GM21619 (cell line): ENCODE measurements around the gene TMEM123.
A peak's percentile ranks its signal among the peaks of the same experiment; 100 is the strongest.
"Not testable (repeated sequence)": the region's sequence is repeated elsewhere in the genome, so short reads cannot be mapped to it uniquely, and the experiment has no call there.

Experiments
- ATAC-seq: cut with Tn5 transposase; IDR thresholded peaks from one replicate; pipeline ENCODE4 v1.9.1; 2021; ENCODE audit not compliant: unreplicated experiment

Gene TMEM123

DNA sequence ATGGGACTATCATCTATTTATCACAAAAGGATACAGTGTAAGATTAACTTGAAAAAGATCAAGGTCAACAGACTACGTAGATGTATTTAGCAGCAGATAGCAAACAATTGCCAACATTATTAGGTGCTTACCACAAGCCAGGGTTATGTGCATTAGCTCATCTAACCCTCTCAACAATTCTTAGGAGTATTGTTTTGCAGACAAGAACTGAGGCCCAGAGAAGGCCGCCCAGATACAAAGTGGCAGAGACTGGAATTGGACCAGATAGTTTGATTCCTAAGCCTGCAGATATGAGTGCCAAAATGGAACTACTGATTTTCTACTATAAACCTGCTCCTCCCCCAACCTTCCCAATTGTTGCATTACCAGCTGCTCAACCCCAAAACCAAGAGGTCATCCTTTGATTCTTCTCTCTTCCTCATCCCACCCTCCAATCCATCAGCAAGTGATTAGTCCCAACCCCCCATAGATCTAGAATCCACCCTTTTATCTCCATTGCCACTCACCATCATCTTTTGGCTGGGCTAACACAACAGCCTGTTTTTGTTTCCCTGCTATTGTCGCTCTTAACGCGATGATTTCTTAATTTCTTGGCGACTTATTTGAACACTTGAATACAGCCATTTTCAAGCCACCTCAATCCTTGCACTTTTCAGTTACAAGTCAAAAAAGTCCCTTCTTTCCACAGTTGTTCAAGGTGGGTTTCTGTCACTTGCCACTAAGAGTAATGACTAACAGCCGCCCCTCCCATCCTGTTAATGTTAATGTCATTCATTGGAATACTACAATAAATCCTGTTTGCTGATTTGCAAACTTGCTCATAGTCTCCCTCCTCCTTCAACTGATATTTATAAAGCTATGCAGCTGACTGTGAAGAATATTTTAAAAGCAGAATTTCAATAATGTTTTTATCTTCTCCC, 2.7 kb downstream of the TMEM123 start:
- no peak for ATAC-seq

DNA sequence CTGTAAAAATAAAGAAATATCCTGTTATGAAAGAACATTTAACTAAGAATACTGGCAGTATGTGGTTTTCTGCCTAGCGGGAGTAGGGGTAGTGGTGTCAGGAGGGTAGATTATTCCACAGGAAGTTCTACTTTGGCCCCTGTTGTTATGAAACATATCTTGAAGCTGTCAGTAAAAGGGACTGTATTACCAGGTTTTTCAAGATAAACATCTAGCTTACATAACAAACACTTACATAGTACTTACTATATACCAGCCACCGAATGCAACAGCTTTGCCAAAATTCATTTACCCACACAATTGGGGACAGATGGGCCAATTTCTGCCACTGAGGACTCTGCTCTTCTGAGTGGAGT, 3.7 kb downstream of the TMEM123 start:
- no peak for ATAC-seq

DNA sequence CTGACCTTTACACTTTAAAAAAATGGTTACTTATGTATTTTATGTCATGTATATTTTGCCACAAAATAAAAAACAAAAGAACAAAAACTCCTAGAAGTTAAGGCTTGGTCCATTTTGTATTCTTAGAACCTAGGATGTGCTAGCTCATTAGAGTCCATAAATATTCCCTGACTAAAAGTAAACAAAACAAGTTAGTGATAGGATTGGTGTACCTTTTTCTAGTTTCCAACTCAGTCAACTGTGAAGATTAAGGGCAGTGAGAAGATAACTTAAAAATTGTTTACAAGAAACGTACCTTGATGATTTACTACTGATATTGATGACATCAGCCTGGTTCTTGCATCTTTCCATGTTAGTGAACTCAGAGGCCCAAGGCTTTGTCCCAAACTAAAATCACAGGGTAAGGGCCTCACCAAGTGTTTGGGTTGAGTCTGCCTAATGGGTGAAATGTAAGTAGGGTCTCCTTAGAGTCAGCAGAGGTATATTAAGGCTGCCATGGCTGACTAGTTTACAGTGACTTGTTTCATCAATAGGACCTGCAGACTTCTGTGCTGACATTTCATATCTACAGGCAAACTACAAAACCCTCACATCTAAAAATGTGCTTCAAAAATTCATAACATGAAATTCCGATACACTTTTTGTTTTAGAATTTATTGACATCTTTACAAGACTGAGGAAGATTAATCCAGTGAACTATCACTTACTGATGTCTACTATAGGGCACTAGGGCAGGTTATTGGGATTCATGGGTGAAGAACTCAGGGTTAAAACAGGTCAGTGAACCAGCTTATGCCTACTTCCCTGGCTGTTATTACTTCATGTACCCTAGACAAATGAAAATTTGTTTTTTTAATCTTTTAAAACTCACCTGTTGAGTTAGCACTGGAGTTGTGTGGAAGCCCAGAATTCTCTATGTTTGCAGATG, 4.4 kb downstream of the TMEM123 start:
- no peak for ATAC-seq

DNA sequence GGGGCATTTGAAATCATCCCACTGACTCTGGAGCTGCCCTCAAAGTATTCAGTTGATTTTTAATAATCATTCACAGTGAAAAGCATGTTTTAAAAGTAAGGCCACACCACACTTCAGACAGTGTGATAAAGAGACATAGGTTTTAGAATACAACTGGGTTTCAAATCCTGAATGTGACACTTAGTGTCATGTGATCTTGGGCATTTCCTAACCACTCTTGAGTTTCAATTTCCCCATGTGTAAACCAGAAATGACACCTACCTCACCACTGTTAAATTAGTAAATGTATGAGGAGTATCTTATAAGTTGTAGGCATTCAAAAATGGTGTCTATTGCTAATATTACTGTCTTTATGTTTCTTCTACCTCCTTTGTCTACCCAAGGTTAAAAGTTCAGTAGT, 5.4 kb downstream of the TMEM123 start:
- ATAC-seq, result no peak

DNA sequence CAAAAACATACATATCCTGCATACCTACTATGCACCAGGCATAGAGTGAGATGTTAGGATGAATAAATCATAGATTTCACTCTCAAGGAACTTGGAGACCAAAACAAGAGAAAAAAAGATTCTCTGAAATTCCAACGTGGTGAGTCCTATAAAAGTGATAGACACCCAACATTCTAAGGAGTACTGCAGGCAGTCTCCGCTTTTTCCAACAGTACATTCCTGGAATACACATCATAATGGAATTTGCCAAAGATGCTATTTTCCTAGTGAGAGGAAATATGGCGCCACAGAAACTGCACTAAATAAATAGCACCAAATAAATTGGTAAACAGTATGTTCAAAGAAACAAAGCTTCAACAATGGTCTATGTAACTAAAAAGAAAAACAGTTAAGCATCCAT, 6.0 kb downstream of the TMEM123 start:
- no peak for ATAC-seq

DNA sequence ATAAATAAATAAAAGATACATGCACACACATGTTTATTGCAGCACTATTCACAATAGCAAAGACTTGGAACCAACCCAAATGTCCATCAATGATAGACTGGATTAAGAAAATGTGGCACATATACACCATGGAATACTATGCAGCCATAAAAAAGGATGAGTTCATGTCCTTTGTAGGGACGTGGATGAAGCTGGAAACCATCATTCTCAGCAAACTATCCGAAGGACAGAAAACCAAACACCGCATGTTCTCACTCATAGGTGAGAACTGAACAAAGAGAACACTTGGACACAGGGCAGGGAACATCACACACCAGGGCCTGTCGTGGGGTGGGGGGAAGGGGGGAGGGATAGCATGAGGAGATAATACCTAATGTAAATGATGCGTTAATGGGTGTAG, 7.9 kb downstream of the TMEM123 start:
- ATAC-seq, result not testable (repeated sequence)

DNA sequence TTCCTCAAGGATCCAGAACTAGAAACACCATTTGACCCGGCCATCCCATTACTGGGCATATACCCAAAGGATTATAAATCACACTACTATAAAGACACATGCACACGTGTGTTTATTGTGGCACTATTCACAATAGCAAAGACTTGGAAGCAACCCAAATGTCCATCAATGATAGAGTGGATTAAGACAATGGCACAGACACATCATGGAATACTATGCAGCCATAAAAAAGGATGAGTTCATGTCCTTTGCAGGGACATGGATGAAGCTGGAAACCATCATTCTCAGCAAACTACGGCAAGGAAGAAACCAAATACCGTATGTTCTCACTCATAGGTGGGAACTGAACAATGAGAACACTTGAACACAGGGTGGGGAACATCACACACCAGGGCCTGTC, 8.4 kb downstream of the TMEM123 start:
- not testable (repeated sequence) for ATAC-seq

DNA sequence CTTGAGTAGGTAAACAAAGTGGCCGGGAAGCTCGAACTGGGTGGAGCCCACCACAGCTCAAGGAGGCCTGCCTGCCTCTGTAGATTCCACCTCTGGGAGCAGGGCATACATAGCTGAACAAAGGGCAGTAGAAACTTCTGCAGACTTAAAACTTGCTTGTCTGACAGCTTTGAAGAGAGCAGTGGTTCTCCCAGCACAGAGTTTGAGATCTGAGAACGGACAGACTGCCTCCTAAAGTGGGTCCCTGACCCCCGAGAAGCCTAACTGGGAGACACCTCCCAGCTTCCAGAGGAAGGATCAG, 13.6 kb downstream of the TMEM123 start:
- ATAC-seq, result not testable (repeated sequence)

DNA sequence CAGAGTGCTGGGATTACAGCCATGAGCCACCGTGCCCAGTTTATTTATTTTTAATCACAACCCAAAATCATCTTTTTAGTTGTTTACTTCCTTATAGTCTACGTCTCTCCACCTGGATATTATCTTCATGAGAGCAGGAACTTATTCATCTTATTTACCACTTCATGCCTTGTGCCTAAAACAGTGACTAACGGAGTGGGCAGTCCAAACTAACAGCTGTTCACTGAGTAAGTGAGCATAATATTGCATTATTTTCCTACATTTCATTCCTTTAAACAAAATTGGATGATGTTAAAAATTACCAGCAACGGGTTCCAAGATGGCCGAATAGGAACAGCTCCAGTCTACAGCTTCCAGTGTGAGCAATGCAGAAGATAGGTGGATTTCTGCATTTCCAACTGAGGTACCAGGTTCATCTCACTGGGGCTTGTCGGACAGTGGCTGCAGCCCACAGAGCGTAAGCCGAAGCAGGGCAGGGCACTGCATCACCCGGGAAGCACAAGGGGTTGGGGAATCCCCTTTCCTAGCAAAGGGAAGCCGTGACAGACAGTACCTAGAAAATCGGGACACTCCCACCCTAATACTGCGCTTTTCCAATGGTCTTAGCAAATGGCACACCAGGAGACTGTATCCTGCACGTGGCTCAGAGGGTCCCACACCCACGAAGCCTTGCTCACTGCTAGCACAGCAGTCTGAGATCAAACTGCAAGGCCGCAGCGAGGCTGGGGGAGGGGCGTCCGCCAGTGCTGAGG, 14.1 kb downstream of the TMEM123 start:
- ATAC-seq, result no peak

DNA sequence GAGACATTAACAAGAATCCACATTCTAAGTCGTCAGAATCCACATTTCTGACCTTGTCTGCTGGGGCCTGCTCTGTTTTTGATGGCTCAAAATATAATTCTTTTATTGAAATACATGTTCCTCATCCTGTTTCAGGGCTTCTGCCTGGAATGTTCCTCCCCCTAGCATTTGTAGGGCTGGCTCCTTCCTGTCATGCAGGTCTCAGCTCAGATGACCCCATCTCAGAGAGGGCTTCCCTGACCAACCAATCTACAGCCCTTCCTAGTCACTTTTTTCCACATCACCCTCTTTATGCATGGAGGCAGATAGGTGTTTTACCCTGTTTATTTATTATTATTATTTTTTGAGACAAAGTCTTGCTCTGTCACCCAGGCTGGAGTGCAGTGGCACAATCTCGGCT, 14.8 kb downstream of the TMEM123 start:
- ATAC-seq, result no peak

DNA sequence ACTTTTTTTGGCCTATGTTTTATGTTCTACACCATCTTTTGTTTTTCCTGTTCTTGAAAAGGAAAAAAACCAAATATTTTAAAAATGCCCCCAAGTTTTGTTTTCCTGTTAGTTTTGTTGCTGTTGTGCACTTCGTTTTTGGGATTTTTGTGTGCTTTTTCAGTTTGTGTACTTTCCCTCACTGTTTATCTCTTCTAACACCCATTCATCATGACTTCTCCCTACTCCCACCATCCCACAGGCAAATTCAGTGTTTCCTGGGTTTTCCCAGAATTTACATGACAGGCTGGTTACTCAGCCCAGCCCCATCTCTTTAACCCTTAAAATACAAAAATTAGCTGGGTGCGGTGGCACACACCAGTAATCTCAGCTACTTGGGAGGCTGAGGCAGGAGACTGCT, 15.6 kb downstream of the TMEM123 start:
- no peak for ATAC-seq

DNA sequence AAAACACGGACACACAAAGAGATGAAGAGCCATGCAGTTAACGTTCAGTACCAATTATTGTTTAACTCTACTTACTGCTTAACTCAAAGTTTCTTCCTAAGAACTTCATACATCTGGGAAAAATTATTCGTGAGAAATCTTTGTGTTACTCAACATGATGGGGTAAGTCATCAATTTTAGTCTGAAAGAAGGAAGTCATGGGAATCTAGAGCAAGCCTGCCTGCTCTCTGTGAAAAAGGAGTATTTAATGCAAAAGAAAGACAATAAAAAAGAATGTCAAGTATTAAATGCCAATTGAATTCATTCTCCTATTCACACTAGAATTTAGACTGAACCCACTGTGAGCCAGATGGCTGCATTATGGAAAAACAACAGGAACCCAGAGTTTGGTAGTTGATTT, 16.0 kb downstream of the TMEM123 start:
- ATAC-seq, result no peak

DNA sequence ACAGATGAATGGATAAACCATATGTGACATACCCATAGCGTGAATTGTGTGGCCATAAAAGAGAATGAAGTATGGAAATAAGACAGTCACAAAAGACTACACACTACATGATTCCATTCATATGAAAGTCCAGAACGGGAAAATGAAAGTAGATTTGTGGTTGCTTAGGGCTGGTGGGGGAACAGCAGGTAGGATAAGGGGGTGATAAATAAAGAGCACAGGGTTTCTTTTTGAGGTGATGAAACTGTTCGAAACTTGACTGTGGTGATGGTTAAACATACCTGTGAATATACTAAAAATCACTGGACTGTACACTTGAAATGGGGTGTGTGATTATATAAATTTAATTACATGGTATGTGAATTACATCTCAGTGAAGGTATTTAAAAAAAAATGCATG, 16.9 kb downstream of the TMEM123 start:
- no peak for ATAC-seq

DNA sequence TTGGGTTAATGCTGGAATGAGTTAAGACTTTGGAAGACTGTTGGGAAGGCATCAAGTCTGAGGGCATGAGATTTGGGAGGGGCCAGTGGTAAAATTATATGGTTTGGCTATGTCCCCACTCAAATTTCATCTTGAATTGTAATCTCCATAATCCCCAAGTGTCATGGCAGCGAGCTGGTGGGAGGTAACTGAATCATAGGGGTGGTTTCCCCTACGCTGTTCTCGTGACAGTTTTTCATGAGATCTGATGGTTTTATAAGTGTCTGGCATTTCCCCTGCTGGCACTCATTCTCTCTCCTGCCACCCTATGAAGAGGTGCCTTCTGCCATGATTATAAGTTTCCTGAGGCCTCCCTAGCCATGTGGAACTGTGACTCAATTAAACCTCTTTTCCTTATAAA, 19.0 kb downstream of the TMEM123 start:
- ATAC-seq, result not testable (repeated sequence)

DNA sequence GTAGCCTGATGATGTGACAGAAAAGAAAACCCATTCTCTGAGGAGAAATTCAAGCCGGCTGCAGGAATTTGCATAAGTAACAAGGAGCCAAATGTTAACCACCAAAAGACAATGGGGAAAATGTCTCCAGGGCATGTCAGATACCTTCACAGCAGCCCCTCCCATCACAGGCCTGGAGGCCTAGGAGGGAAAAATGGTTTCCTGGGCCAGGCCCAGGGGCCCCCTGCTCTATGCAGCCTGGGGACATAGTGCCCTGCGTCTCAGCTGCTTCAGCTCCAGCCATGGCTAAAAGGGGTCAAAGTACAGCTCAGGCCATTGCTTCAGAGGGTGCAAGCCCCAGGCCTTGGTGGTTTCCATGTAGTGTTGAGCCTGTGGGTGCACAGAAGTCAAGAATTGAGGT, 20.0 kb downstream of the TMEM123 start:
- ATAC-seq, result not testable (repeated sequence)

DNA sequence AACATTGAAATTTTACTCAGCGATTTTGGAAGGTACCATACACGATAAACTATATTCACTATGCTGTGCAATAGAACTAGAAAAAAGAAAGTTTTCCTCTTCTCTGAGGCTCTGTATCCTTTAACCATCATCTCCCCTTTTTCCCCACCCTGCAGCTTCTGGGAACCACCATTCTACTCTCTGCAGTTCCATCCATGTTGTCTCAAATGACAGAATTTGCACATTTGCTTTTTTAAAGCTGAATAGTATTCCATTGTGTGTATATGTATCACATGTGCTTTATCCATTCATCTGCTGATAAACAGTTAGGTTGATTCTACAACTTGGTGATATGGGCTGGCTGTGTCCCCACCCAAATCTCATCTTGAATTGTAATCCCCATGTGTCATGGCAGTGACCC, 21.2 kb downstream of the TMEM123 start:
- ATAC-seq, result no peak

DNA sequence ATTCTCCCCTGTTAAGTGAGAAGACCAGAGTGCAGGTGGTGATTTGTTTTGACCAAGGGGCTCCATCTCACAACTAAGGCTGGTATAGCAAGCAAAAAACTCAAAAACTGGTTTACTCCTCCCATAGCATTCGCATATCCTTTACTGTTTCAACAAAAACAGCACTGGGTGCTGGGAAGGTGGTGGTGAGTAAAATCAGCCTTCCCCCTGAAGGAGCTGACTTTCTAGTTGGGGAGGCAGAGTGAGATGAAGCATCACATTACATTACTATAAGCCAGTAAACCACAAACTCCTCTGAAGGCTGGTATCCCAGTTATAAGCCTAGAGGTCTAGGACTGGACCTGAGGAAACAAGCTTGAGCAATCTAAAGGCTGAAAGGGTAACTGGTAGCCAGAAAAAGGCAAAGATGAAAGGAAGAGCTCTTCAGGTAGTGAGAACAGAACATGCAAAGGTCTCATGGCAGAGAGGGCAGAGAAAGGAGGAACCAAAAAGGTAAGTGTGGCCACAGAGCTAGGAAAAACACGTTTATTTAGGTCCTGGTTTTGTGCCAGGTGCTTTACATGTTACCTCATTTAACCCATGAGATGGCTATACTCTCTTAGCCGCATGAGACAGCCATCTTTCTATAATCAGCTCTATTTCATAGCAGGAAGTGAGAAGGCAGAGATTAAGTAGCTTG, 22.3 kb downstream of the TMEM123 start:
- ATAC-seq, result peak; percentile 86

DNA sequence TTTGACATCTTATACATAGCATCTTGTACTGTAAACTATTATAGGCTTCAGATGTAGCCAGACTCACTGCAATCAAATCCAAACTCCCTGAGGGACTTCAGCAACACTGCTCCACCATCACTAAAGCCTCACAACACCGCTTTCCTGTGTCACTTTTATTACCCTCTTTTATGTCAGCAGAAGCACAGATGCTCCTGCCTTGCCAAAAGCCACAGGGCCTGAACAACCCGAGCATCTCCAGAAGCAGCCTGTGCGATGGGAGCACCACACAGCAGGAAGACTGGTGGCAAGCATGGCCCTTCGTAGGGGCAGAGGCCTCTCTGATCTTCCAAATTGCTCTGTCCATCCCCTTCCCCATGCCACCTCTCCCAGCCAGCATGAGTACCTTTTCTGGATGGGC, 22.9 kb downstream of the TMEM123 start:
- peak; percentile 1 for ATAC-seq

DNA sequence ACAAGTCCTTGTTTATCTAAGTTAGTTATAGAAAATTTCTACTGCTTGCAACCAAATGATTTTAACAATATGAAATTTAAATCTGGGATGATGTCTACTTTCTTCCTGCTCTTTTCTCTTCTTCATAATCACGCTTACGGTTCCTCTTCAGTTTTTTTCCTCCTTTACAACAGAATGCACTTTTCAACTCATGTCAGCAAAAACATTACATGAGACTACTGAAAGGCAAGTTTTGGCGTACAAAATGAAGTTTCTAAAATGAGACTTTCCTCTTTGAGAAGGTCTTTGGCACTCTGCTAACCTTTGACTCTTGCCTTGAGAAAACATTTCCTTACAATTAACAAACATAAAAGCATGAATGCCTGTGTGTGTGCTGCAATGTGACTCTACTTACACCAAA, 23.3 kb downstream of the TMEM123 start:
- ATAC-seq, result no peak

DNA sequence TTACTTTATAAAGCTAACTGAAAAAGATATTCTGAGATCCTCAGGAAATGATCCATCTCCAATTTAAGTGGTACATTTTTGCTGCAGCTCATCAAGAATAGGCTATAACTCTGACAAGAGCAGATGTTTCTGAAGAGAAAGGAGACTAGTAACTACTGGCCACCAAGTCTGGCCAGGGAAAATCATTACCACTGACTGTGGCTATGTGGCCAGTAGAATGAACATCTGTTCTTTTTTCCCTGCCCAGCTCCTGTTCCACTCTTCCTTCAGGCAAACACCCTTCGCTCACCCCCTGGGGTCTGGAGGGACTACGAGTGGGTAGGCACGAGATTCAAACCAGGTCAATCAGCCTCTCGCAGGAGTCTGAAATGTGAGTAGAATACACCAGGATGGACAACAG, 23.9 kb downstream of the TMEM123 start:
- no peak for ATAC-seq

DNA sequence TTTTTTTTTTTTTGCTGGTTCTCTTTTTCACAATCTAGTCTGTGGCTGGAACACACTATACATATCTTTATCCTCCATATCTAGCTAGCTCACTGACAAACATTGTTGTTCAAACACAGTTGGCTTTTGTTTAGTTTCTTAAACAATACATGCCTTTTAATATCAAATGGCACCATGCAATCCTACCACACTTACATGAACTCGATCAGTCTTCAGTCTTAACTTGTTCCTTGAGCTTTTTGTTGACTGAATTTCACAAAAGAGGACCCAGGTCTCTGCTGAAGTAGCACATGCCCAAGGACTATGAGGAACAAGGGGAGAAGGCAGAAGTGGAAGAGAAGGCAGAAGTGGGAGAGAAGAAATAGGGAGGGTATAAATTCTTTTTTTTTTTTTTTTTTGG, 25.5 kb downstream of the TMEM123 start:
- ATAC-seq, result no peak
